ENCODE results near the gene DLL1. TPM values are rescaled to one million over a fixed set of nuclear protein-coding genes. Genes with fewer than 3 reads are reported as not detected.

The DLL1 gene
- total and polyA plus RNA-seq, 9 of the 15 experiments (the other 6 are each of a cell fraction or from before 2014, with no cell fraction given) = not detected

- TF ChIP-seq SRSF9 (IDR thresholded peaks at IDR 0.05; ENCODE audit: borderline replicate concordance, low read depth, low read length) (no peak), HMGXB4 (CRISPR knock-in tag; IDR thresholded peaks at IDR 0.05) (0 out of 2 replicates have a peak, but pooled peaks have one; percentile 16), ZNF12 (CRISPR knock-in tag; IDR thresholded peaks at IDR 0.05) (peak; percentile 3; the same call in 1 of the 2 replicates), ARID3B (CRISPR knock-in tag; IDR thresholded peaks at IDR 0.05; ENCODE audit: borderline replicate concordance) (0 out of 2 replicates have a peak, but pooled peaks have one; percentile 0), BRCA1 (IDR thresholded peaks at IDR 0.05) (no peak), BRCA1 (CRISPR knock-in tag; IDR thresholded peaks at IDR 0.05) (no peak), ZNF76 (CRISPR knock-in tag; IDR thresholded peaks at IDR 0.05; ENCODE audit: borderline replicate concordance) (no peak), PURB (CRISPR knock-in tag; IDR thresholded peaks at IDR 0.05; ENCODE audit: low read depth) (no peak), ZNF431 (CRISPR knock-in tag; IDR thresholded peaks at IDR 0.05) (peak; percentile 24), ZBTB11 (CRISPR knock-in tag; IDR thresholded peaks at IDR 0.05) (peak in 1 of 3 experiments; percentile 1; a peak in 2 of 6 replicates), SRSF3 (IDR thresholded peaks at IDR 0.05; ENCODE audit: insufficient read depth, low read length) (no peak), E2F3 (CRISPR knock-in tag; IDR thresholded peaks at IDR 0.05) (0 out of 2 replicates have a peak, but pooled peaks have one; percentile 3), SMARCA4 (IDR thresholded peaks at IDR 0.05) (no peak)
- TF ChIP-seq, protein P1, sequence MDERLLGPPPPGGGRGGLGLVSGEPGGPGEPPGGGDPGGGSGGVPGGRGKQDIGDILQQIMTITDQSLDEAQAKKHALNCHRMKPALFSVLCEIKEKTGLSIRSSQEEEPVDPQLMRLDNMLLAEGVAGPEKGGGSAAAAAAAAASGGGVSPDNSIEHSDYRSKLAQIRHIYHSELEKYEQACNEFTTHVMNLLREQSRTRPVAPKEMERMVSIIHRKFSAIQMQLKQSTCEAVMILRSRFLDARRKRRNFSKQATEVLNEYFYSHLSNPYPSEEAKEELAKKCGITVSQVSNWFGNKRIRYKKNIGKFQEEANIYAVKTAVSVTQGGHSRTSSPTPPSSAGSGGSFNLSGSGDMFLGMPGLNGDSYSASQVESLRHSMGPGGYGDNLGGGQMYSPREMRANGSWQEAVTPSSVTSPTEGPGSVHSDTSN (CRISPR knock-in tag; IDR thresholded peaks at IDR 0.05; ENCODE audit: low read depth) = no peak
- TF ChIP-seq, protein P1 (tag; conservative IDR thresholded peaks at IDR 0.05; ENCODE audit: low read depth) = no peak
- TF ChIP-seq, protein P2, sequence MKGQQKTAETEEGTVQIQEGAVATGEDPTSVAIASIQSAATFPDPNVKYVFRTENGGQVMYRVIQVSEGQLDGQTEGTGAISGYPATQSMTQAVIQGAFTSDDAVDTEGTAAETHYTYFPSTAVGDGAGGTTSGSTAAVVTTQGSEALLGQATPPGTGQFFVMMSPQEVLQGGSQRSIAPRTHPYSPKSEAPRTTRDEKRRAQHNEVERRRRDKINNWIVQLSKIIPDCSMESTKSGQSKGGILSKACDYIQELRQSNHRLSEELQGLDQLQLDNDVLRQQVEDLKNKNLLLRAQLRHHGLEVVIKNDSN (CRISPR knock-in tag; IDR thresholded peaks at IDR 0.05) = no peak
Observed at GRCh38 chr6:170307080-170307545, 16.2 kb upstream of the DLL1 start (continued).
